H1 (cell line): ENCODE results near the gene OR11H6. TPM values are rescaled to one million over a fixed set of nuclear protein-coding genes. Genes with fewer than 3 reads are reported as not detected.

ENCODE experiments used
- CTCF ChIA-PET: fragments of 300-600 bp; sonication (Branson Sonifier 250); formaldehyde crosslinking; loops from one replicate; lab custom pipeline; 2021; ENCODE audit not compliant: partially characterized antibody; lab: Charles Lee
- POLR2A ChIA-PET: fragments of 300-600 bp; sonication (Branson Sonifier 250); formaldehyde crosslinking; loops from one replicate; lab custom pipeline; 2021; ENCODE audit warnings: inconsistent platforms; ENCODE audit not compliant: partially characterized antibody; lab: Charles Lee
- DNase-seq, 2 experiments: peaks; one replicate each; pipeline versions ENCODE4 v3.0.0 to v3.0.0-alpha.2; 2010 to 2022; ENCODE audit warnings: low spot score in 2 of 2, low read depth in 1 of 2, mixed read lengths in 1 of 2
- FAIRE-seq: peaks from 2 replicates; lab custom pipeline; 2011; peaks lifted over from hg19 to GRCh38; lab: Jason Lieb, UNC
- H2AFZ ChIP-seq: 2 replicates; pipeline ENCODE4 v1.8.1; 2012; ENCODE audit warnings: low read length, inconsistent platforms
- H2AK5ac ChIP-seq: 2 replicates; pipeline ENCODE4 v1.6.1; 2013; ENCODE audit warnings: low read depth, low read length
- H2BK120ac ChIP-seq: replicated peaks from 2 replicates; pipeline ENCODE3; 2013; ENCODE audit warnings: low read depth, low read length, inconsistent platforms
- H2BK12ac ChIP-seq: 2 replicates; pipeline ENCODE4 v1.6.1; 2013; ENCODE audit warnings: low read depth, low read length
- H2BK15ac ChIP-seq: 2 replicates; pipeline ENCODE4 v1.6.1; 2013; ENCODE audit warnings: low read length
- H2BK20ac ChIP-seq: 2 replicates; pipeline ENCODE4 v1.6.1; 2013; ENCODE audit warnings: low read length
- H2BK5ac ChIP-seq: 2 replicates; pipeline ENCODE4 v1.6.1; 2013; ENCODE audit warnings: low read depth, low read length
- H3K14ac ChIP-seq: 2 replicates; pipeline ENCODE4 v1.6.1; 2013; ENCODE audit warnings: inconsistent platforms; ENCODE audit not compliant: insufficient read length
- H3K18ac ChIP-seq: 2 replicates; pipeline ENCODE4 v1.6.1; 2013; ENCODE audit warnings: low read length; ENCODE audit errors: extremely low read depth
- H3K23ac ChIP-seq: 2 replicates; pipeline ENCODE4 v1.6.1; 2013; ENCODE audit warnings: inconsistent platforms; ENCODE audit not compliant: insufficient read length
- H3K23me2 ChIP-seq: 2 replicates; pipeline ENCODE4 v1.6.1; 2013; ENCODE audit warnings: low read depth, low read length
- H3K27ac ChIP-seq: 2 replicates; pipeline ENCODE4 v1.6.1; 2011; ENCODE audit warnings: low read depth, low read length, inconsistent platforms
- H3K27me3 ChIP-seq, 4 experiments: replicated peaks in 1 of 4; 1 replicate in 1 of 4; 2 replicates in 3 of 4; pipeline versions ENCODE4 v1.6.1 to v1.8.1; 2011 to 2013; ENCODE audit warnings: low read length in 3 of 4, mild to moderate bottlenecking in 3 of 4, inconsistent platforms in 2 of 4, mixed read lengths in 2 of 4, moderate library complexity in 1 of 4; ENCODE audit not compliant: control insufficient read depth in 3 of 4, insufficient read depth in 3 of 4; ENCODE audit errors: extremely low read depth in 1 of 4
- H3K36me3 ChIP-seq, 4 experiments: 2 replicates each; pipeline versions ENCODE4 v1.6.1 to v1.8.1; 2011 to 2013; ENCODE audit warnings: mild to moderate bottlenecking in 4 of 4, low read length in 3 of 4, moderate library complexity in 2 of 4, control low read depth in 1 of 4, inconsistent platforms in 1 of 4; ENCODE audit not compliant: insufficient read depth in 4 of 4, control insufficient read depth in 2 of 4
- H3K4ac ChIP-seq: replicated peaks from 2 replicates; pipeline ENCODE3; 2013; ENCODE audit warnings: low read length, low read depth, mixed read lengths, inconsistent platforms; ENCODE audit not compliant: insufficient read length
- H3K4me1 ChIP-seq, 4 experiments: replicated peaks in 1 of 4; 1 replicate in 1 of 4; 2 replicates in 3 of 4; pipeline versions ENCODE4 v1.6.1 to v1.8.1; 2011 to 2013; ENCODE audit warnings: low read length in 3 of 4, inconsistent platforms in 2 of 4, mixed read lengths in 1 of 4; ENCODE audit not compliant: insufficient read depth in 4 of 4, control insufficient read depth in 3 of 4
- H3K4me2 ChIP-seq, 2 experiments: 2 replicates each; pipeline versions ENCODE4 v1.6.1 to v1.8.1; 2011 to 2013; ENCODE audit warnings: low read depth in 2 of 2, low read length in 2 of 2, control low read depth in 1 of 2, inconsistent platforms in 1 of 2, mild to moderate bottlenecking in 1 of 2; ENCODE audit not compliant: insufficient read depth in 1 of 2
- H3K4me3 ChIP-seq, 4 experiments: fragments of 200-600, 300-600 bp in 1 of 4; sonication (generic), shearing (Covaris generic), sonication (Bioruptor Twin) in 1 of 4; 2 replicates each; pipeline versions ENCODE4 v1.5.1 to v1.8.1; 2011 to 2016; ENCODE audit warnings: low read length in 4 of 4, low read depth in 3 of 4, control low read depth in 2 of 4, inconsistent platforms in 2 of 4, mild to moderate bottlenecking in 2 of 4, mixed read lengths in 1 of 4, moderate library complexity in 1 of 4; ENCODE audit not compliant: insufficient read depth in 2 of 4; ENCODE audit errors: extremely low read depth in 1 of 4
- H3K56ac ChIP-seq: replicated peaks from 2 replicates; pipeline ENCODE3; 2013; ENCODE audit warnings: low read depth, mild to moderate bottlenecking, mixed read lengths, low read length, inconsistent platforms; ENCODE audit not compliant: insufficient read length
- H3K79me1 ChIP-seq: 2 replicates; pipeline ENCODE4 v1.6.1; 2013; ENCODE audit warnings: low read depth, low read length, control low read depth
- H3K79me2 ChIP-seq, 2 experiments: 2 replicates each; pipeline versions ENCODE4 v1.6.1 to v1.8.1; 2012 to 2013; ENCODE audit warnings: low read length in 2 of 2, mild to moderate bottlenecking in 2 of 2, inconsistent platforms in 1 of 2; ENCODE audit not compliant: insufficient read depth in 2 of 2, control insufficient read depth in 1 of 2
- H3K9ac ChIP-seq, 4 experiments: replicated peaks in 1 of 4; 1 replicate in 1 of 4; 2 replicates in 3 of 4; pipeline versions ENCODE4 v1.6.1 to v1.8.1; 2011 to 2013; ENCODE audit warnings: low read depth in 3 of 4, low read length in 3 of 4, control low read depth in 2 of 4, mild to moderate bottlenecking in 2 of 4, moderate library complexity in 2 of 4, inconsistent platforms in 1 of 4; ENCODE audit errors: extremely low read depth in 1 of 4
- H3K9me3 ChIP-seq, 2 experiments: 2 replicates each; pipeline versions ENCODE4 v1.6.1 to v1.8.1; 2012 to 2013; ENCODE audit warnings: mild to moderate bottlenecking in 2 of 2, moderate library complexity in 2 of 2, control low read depth in 1 of 2, inconsistent platforms in 1 of 2, low read depth in 1 of 2, low read length in 1 of 2, mixed read lengths in 1 of 2; ENCODE audit not compliant: insufficient read depth in 2 of 2
- H4K20me1 ChIP-seq, 2 experiments: replicated peaks in 1 of 2; 2 replicates each; pipeline versions ENCODE3 to v1.8.1; 2011 to 2013; ENCODE audit warnings: inconsistent platforms in 2 of 2, low read length in 2 of 2, mild to moderate bottlenecking in 1 of 2; ENCODE audit not compliant: insufficient read depth in 2 of 2, control insufficient read depth in 1 of 2
- H4K5ac ChIP-seq: 2 replicates; pipeline ENCODE4 v1.6.1; 2013; ENCODE audit warnings: low read length, low read depth, mixed read lengths, inconsistent platforms; ENCODE audit not compliant: insufficient read length
- H4K8ac ChIP-seq: 2 replicates; pipeline ENCODE4 v1.8.0; 2013; ENCODE audit warnings: mild to moderate bottlenecking, moderate library complexity, low read length, inconsistent platforms; ENCODE audit not compliant: insufficient read depth; ENCODE audit errors: extremely low read depth
- H4K91ac ChIP-seq: replicated peaks from 2 replicates; pipeline ENCODE3; 2013; ENCODE audit warnings: low read length, mixed read lengths, inconsistent platforms; ENCODE audit not compliant: insufficient read length
- BACH1 ChIP-seq: IDR thresholded peaks from 2 replicates; pipeline ENCODE4 v1.6.1; 2012; ENCODE audit warnings: low read length, improper control_type of control experiment
- BCL11A ChIP-seq, 2 experiments: IDR thresholded peaks; one replicate each; pipeline ENCODE4 v1.6.1; 2011; ENCODE audit warnings: low read depth in 2 of 2, low read length in 2 of 2, mild to moderate bottlenecking in 2 of 2
- CEBPB ChIP-seq: IDR thresholded peaks from 2 replicates; pipeline ENCODE4 v1.6.1; 2012; ENCODE audit warnings: low read depth, low read length
- CHD2 ChIP-seq: IDR thresholded peaks from 2 replicates; pipeline ENCODE4 v1.6.1; 2012; ENCODE audit warnings: low read length, improper control_type of control experiment
- EGR1 ChIP-seq: IDR thresholded peaks from 2 replicates; pipeline ENCODE4 v1.6.1; 2011; ENCODE audit warnings: low read depth, low read length, borderline replicate concordance
- EZH2 ChIP-seq: fragments of 200-600 bp; sonication (generic); IDR thresholded peaks from 2 replicates; pipeline ENCODE4 v1.7.1; 2012; ENCODE audit warnings: low read depth, mild to moderate bottlenecking, moderate library complexity, low read length, inconsistent platforms; ENCODE audit not compliant: severe bottlenecking
- GABPA ChIP-seq: IDR thresholded peaks from 2 replicates; pipeline ENCODE4 v1.6.1; 2011; ENCODE audit warnings: mild to moderate bottlenecking, low read length, moderate library complexity, borderline replicate concordance; ENCODE audit not compliant: insufficient read depth
- HDAC6 ChIP-seq: IDR thresholded peaks from one replicate; pipeline ENCODE4 v1.7.1; 2012; ENCODE audit warnings: low read depth, mild to moderate bottlenecking, inconsistent platforms, low read length, moderate library complexity
- NRF1 ChIP-seq: IDR thresholded peaks from 2 replicates; pipeline ENCODE4 v1.6.1; 2011; ENCODE audit warnings: mild to moderate bottlenecking, low read depth, low read length, improper control_type of control experiment
- SAP30 ChIP-seq: fragments of 300-600 bp; sonication (generic); IDR thresholded peaks from 2 replicates; pipeline ENCODE4 v1.7.1; 2012; ENCODE audit warnings: low read length, moderate library complexity, mild to moderate bottlenecking, inconsistent platforms; ENCODE audit not compliant: insufficient read depth, insufficient replicate concordance
- SIN3A ChIP-seq, 2 experiments: IDR thresholded peaks in 1 of 2; conservative IDR thresholded peaks in 1 of 2; 2 replicates each; pipeline ENCODE4 v1.6.1; 2011 to 2012; ENCODE audit warnings: low read length in 2 of 2, improper control_type of control experiment in 1 of 2, low read depth in 1 of 2, mild to moderate bottlenecking in 1 of 2
- SRF ChIP-seq: IDR thresholded peaks from 2 replicates; pipeline ENCODE4 v1.6.1; 2011; ENCODE audit warnings: mild to moderate bottlenecking, low read depth, low read length, moderate library complexity
- SUZ12 ChIP-seq: fragments of 200-600 bp; sonication (generic); IDR thresholded peaks from 2 replicates; pipeline ENCODE4 v1.6.1; 2012; ENCODE audit warnings: mild to moderate bottlenecking, inconsistent platforms, low read length, moderate library complexity, mixed read lengths
- YY1 ChIP-seq: IDR thresholded peaks from 2 replicates; pipeline ENCODE4 v1.6.1; 2011; ENCODE audit warnings: low read depth, mild to moderate bottlenecking, low read length
- WGBS, 2 experiments: shearing (Covaris generic) in 1 of 2; methylation state at CpG; one replicate each; pipeline versions ENCODE4 v1.1.6 to v1.1.7; 2013 to 2015; ENCODE audit warnings: low lambda C conversion rate in 2 of 2, mixed read lengths in 2 of 2, inconsistent platforms in 1 of 2, low coverage in 1 of 2, missing lambda C conversion rate in 1 of 2; ENCODE audit not compliant: insufficient replicate concordance in 2 of 2, insufficient coverage in 1 of 2, insufficient read length in 1 of 2; ENCODE audit errors: extremely low coverage in 1 of 2, missing lambda C conversion rate in 1 of 2; 5-methylcytosine and 5-hydroxymethylcytosine counted together
- polyA plus RNA-seq, 7 experiments: library from polyadenylated mRNA; depleted of rRNA in 3 of 7; stranded (reverse) in 5 of 7; unstranded in 2 of 7; fragments of >200 nt in 5 of 7; fragments of 200-250 nt in 2 of 7; gene quantifications; 1 replicate in 5 of 7; 2 replicates in 1 of 7; 4 replicates in 1 of 7; pipeline versions ENCODE4 v1.2.1 to v1.2.3, GENCODE V29; 2011 to 2013; ENCODE audit warnings: missing spikeins in 2 of 7, mixed read lengths in 2 of 7
- total RNA-seq: library from RNA; stranded (reverse); fragmentation: NEBNext Ultra II Directional; extraction: Animal tissue kit (Norgen Biotek cat#: 25700); gene quantifications from 2 replicates; pipeline ENCODE4 v1.2.1, GENCODE V29; 2021
- TF ChIP-seq, protein P1 (sequence below): IDR thresholded peaks from 2 replicates; pipeline ENCODE4 v1.6.1; 2012; ENCODE audit warnings: inconsistent platforms

Gene OR11H6
- total and polyA plus RNA-seq, 2 of the 8 experiments (the other 6 are each of a cell fraction or from before 2014, with no cell fraction given), result not detected

DNA sequence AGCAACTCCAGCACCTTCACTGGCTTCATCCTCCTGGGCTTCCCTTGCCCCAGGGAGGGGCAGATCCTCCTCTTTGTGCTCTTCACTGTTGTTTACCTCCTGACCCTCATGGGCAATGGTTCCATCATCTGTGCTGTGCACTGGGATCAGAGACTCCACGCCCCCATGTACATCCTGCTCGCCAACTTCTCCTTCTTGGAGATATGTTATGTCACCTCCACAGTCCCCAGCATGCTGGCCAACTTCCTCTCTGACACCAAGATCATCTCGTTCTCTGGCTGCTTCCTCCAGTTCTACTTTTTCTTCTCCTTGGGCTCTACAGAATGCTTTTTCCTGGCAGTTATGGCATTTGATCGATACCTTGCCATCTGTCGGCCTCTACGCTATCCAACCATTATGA, 26.1 kb upstream of the OR11H6 start:
- H2AFZ ChIP-seq, result no peak overlapping the region
- no peaks in the 10 kb centered on the region for H4K20me1 ChIP-seq
- H2BK120ac ChIP-seq, result no peak overlapping the region
- no peaks in the 10 kb centered on the region for H3K79me1 ChIP-seq
- no peaks in the 10 kb centered on the region for H3K4me1 ChIP-seq
- no peak overlapping the region for H4K91ac ChIP-seq
- H3K4me2 ChIP-seq, result no peak overlapping the region
- H3K9me3 ChIP-seq, result peaks cover 51 to 72% of the 10 kb centered on the region in 2 experiments
- no peak for FAIRE-seq
- H3K79me2 ChIP-seq, result no peaks in the 10 kb centered on the region
- ChIA-PET CTCF (no interaction called here), POLR2A (no interaction called here)
- H3K36me3 ChIP-seq, result no peaks in the 10 kb centered on the region
- WGBS, 2 experiments, result 87% methylated on average over 5 of the region's 6 CpGs; no CpG with 5 or more reads in 1 of the 2 experiments
- no peak overlapping the region for H4K8ac ChIP-seq
- no peak overlapping the region for H3K4ac ChIP-seq
- H3K27ac ChIP-seq, result no peak overlapping the region
- H2BK5ac ChIP-seq, result no peak overlapping the region
- DNase-seq, result no peak
- no peak overlapping the region for H3K18ac ChIP-seq
- H3K4me3 ChIP-seq, result no peak overlapping the region
- H3K27me3 ChIP-seq, result no peaks in the 10 kb centered on the region
- no peak overlapping the region for H4K5ac ChIP-seq
- no peak overlapping the region for H3K9ac ChIP-seq
- H3K23me2 ChIP-seq, result no peaks in the 10 kb centered on the region
- no peak overlapping the region for H3K56ac ChIP-seq
- no peak overlapping the region for H2BK12ac ChIP-seq
- H2BK15ac ChIP-seq, result no peak overlapping the region
- no peak overlapping the region for H2BK20ac ChIP-seq
- H3K23ac ChIP-seq, result no peak overlapping the region
- H3K14ac ChIP-seq, result no peak overlapping the region
- H2AK5ac ChIP-seq, result no peak overlapping the region
- TF ChIP-seq BCL11A (IDR thresholded peaks at IDR 0.05; ENCODE audit: low read depth in 2 of 2, low read length in 2 of 2), result no peak
- TF ChIP-seq GABPA, result no peak
- TF ChIP-seq CEBPB, result no peak
- TF ChIP-seq EGR1, result no peak
- no peak for TF ChIP-seq BACH1
- TF ChIP-seq SRF, result no peak
- TF ChIP-seq, protein P1, sequence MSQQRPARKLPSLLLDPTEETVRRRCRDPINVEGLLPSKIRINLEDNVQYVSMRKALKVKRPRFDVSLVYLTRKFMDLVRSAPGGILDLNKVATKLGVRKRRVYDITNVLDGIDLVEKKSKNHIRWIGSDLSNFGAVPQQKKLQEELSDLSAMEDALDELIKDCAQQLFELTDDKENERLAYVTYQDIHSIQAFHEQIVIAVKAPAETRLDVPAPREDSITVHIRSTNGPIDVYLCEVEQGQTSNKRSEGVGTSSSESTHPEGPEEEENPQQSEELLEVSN, result no peak
- no peak for TF ChIP-seq SIN3A (conservative IDR thresholded peaks at IDR 0.05 in 1 of 2, IDR thresholded peaks at IDR 0.05 in 1 of 2; ENCODE audit: low read depth in 1 of 2, low read length in 2 of 2)
- no peak for TF ChIP-seq SUZ12
- TF ChIP-seq CHD2, result no peak
- no peak for TF ChIP-seq HDAC6
- no peak for TF ChIP-seq SAP30
- no peak for TF ChIP-seq EZH2
- no peak for TF ChIP-seq YY1
- TF ChIP-seq NRF1, result no peak
